Hepatic stellate cell (primary cell): ENCODE results near the gene SLC9A1.
A peak's percentile ranks its signal among the peaks of the same experiment; 100 is the strongest.

Source experiments
- DNase-seq: peaks from one replicate; pipeline ENCODE4 v3.0.0; 2011; ENCODE audit warnings: low spot score

SLC9A1 gene

GRCh38 chr1:27150641-27151040 lies 4.3 kb downstream of the SLC9A1 start:
- no peak for DNase-seq

GRCh38 chr1:27150183-27150582 lies 4.7 kb downstream of the SLC9A1 start:
- DNase-seq: no peak

GRCh38 chr1:27149762-27150113 lies 5.2 kb downstream of the SLC9A1 start:
- no peak for DNase-seq

- no peak for DNase-seq
Observed at GRCh38 chr1:27149084-27149761, 5.7 kb downstream of the SLC9A1 start.

GRCh38 chr1:27148591-27148990 lies 6.3 kb downstream of the SLC9A1 start:
- no peak for DNase-seq

- no peak for DNase-seq
Observed at GRCh38 chr1:27147842-27148518, 6.9 kb downstream of the SLC9A1 start.

- DNase-seq: peak; percentile 88
Observed at GRCh38 chr1:27145934-27146354, 9.0 kb downstream of the SLC9A1 start.

GRCh38 chr1:27144920-27145661 lies 9.8 kb downstream of the SLC9A1 start:
- peak; percentile 71 for DNase-seq

GRCh38 chr1:27144049-27144748 lies 10.7 kb downstream of the SLC9A1 start:
- DNase-seq: no peak

GRCh38 chr1:27143401-27143800 lies 11.5 kb downstream of the SLC9A1 start:
- no peak for DNase-seq

- no peak for DNase-seq
Observed at GRCh38 chr1:27142464-27142863, 12.5 kb downstream of the SLC9A1 start.

GRCh38 chr1:27141266-27142003 lies 13.5 kb downstream of the SLC9A1 start:
- no peak for DNase-seq

- no peak for DNase-seq
Observed at GRCh38 chr1:27139980-27140379, 14.9 kb downstream of the SLC9A1 start.

- DNase-seq: no peak
Observed at GRCh38 chr1:27138927-27139326, 16.0 kb downstream of the SLC9A1 start.

- no peak for DNase-seq
Observed at GRCh38 chr1:27138368-27138767, 16.6 kb downstream of the SLC9A1 start.

- DNase-seq: no peak
Observed at GRCh38 chr1:27137544-27138075, 17.3 kb downstream of the SLC9A1 start.

GRCh38 chr1:27136998-27137542 lies 17.9 kb downstream of the SLC9A1 start:
- no peak for DNase-seq

- no peak for DNase-seq
Observed at GRCh38 chr1:27136236-27136551, 18.7 kb downstream of the SLC9A1 start.

GRCh38 chr1:27135541-27136235 lies 19.2 kb downstream of the SLC9A1 start:
- no peak for DNase-seq

GRCh38 chr1:27133991-27134390 lies 20.9 kb downstream of the SLC9A1 start:
- DNase-seq: no peak

GRCh38 chr1:27133158-27133557 lies 21.8 kb downstream of the SLC9A1 start:
- no peak for DNase-seq
